ENCODE results near the gene MAP3K5.

MAP3K5 gene

DNA sequence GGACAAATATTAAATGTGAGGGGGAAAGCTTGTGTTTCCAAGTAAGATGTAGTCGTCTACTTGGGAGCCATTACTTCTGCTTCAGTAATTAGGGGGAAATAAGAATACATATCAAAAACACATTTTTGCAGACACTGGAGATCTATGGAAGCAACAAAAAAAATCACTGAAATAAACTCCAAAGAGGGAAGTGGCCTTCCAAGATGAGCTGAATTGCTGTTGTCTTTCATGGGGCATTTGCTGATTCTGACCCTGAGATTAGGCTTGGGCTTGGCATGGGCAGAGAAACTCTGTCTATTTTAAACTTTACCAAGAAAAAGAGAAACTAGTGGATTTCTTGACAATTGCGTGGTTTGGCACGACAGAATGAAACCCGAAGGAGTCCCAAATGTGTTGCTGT lies 120.1 kb downstream of the MAP3K5 start:
- DNase-seq: no peak

DNA sequence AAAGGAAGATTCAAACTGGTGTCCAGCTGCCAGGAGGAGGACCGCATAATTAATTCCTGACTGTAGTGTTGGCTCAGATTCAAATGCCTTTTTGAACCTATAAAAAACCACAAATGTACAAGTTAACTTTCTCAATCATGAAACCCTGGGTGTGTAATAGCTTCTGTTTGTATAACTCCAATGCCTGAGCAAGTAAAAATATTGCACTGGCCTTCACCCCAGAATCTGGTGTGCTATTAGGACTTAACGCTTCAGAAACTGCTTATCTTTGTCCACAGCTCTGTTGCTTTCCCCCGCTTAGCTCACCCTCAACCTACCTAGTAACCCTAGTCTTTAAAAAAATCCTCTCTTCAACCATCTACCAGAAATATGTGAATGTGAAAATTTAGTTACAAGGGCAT lies 123.0 kb downstream of the MAP3K5 start:
- no peak for DNase-seq

DNA sequence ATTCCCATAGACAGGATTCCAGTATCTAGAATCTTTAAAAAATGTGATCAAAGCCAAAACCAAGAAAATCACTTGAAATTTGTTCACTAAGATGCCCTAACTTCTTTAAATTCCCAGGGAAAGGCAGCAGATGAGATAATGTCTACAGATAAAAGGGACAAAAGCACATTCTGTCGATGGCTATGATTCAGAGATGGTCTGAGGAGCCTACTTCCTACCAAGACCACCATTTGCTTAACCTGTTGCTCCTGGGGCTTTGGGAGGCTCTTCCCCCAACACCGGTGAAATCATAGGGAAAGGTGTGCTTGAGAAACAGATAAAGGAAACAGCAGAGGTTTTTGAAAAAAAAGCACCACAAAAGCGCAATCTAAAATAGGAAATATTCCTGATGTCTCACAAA lies 123.7 kb downstream of the MAP3K5 start:
- DNase-seq: no peak

DNA sequence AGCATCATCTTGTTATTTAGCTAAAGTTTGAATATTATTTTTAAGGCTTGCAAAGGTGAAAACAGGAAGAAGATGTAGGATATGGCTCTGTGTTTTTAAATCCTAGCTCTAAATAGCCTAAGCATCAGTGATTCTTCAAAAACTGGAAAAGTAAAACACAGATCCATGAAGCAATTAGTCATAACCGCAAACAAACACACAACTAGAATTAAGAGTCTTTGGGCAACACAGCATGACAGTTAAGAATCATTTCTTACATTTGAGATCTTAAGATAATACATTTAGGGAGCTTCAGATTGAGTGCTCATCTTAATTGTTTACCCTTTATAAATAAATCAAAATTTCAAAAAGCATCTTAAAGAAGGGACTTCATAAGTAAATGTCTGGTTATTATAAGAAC lies 126.2 kb downstream of the MAP3K5 start:
- no peak for DNase-seq

DNA sequence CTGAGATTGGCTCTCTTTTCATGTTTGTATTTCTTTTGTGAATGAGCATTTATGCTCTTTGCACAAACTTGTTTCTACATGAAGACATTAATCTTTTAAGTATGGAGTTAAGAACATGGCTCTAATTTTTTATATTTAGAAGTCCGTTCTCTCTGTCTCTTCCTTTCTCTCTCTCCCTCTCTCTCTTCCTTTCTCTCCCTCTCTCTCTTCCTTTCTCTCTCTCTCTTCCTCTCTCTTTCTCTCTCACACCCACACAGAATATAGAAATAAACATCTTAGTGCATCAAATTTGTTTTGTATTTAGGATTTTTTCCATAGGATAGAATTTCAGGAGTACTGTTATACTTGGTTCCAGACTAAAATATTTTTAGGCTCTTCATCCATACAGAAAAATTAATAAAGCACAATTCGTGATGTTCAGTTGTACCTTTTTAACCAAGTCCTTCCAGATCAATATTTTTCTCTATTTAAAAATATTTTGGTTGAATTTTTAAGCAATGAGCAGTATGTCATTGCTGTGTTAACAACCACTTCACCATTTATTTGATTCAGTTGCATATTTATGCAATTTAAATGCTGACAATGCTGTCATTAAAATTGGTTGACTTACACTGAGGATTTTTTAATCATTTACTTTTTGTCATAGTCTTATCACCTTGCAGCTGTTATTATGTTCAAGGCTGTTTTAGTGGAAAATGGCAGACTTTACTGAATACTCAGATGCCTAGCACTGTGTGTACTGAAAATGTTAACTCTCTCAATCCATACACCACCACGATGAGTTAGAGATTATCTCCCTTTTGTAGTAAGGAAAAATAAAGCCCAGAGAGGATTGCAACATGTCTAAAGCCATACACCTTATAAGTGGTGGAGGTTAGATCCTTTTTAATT lies 129.7 kb downstream of the MAP3K5 start:
- no peak for DNase-seq

DNA sequence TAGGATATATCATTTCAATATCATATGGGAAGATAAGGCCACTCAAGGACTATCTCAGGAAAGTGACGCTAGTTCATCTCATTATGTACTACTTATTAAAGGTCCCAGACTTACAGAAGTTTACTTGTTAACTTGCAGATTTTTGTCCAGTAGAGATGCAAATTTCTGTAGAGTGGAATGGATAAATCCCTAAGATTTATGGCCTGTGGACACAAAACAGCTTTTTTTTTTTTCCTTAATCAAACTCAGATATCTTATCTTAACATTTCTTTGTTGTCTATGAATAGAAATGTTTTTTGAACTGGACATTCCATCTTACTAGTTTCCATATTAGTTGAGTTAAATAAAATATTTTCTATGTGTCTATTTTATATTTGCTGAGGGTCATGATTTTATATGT lies 131.6 kb downstream of the MAP3K5 start:
- DNase-seq: no peak

DNA sequence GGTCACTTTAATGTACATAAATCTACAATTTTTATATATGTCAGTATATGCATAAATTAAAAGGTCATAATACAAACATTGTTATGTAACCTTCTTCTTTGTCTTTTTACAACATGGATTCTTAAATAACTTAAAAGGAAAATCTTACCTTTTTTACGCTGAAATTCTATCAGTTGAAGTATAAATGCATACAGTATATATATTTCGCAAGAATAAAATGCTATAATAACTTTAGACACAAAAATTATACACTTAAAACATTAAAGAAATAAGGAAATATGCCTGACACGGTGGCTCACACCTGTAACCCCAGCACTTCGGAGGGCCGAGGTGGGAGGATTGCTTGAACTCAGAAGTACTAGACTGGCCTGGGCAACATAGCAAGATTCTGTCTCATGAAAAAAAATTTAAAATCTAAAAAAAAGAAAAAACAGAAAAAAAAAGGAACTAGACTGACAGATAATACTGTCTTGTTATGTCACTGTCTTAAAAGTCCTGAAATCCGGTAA lies 132.2 kb downstream of the MAP3K5 start:
- no peak for DNase-seq

DNA sequence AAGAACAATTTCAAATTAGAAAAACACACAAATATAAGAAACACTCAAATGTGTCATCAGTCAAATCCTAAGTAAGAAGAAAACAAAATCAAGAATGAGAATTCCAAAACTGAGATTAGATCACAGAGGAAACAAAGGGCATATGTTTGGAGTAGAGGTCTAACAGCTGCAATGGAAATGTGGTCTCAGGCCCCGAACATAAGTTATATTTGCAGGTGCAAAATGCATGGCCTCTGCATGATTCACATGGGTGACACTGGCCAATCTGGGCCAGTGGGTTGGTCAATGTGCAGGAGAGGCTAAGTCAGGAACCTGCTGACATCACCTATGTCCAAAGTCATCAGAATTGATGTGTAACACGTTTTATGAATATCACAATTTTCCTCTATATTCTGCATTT lies 133.6 kb downstream of the MAP3K5 start:
- no peak for DNase-seq

DNA sequence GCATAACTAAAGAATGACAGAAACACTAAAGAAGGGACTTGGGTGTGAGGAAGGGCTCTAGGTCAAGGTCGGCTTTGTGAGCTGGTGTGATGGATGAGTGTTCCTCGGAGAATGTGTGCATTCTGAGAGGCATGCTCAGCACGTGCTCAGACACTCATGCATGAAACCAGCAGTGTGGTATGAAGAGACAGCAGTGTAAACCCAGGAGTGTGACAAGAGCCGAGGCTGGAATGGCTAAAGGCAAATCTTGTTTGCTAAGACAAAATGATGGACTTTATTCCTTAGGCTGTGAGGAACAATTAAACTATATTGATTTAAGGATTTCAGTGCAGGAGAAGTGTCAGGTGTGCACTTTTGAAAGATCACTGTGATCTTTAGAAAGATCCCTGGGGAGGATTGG lies 134.6 kb downstream of the MAP3K5 start:
- no peak for DNase-seq

DNA sequence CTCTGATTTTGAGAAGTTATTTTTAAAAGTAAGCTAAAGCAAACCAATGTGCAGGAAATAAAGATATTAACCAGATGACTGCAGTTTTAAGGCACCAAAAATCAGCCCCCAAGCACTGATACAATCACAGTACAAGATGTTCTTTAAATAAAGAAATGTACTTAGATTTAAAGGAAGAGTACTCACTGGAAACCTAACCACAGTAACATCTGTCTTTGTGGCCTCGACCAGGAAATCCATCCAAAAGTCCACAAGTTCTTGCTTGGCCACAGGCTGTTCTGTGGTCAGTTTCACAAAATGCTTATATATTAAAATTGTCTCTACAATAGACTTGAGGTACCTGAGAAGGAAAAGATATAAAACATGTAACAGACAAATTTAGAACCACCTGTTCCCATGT lies 136.2 kb downstream of the MAP3K5 start:
- no peak for DNase-seq

DNA sequence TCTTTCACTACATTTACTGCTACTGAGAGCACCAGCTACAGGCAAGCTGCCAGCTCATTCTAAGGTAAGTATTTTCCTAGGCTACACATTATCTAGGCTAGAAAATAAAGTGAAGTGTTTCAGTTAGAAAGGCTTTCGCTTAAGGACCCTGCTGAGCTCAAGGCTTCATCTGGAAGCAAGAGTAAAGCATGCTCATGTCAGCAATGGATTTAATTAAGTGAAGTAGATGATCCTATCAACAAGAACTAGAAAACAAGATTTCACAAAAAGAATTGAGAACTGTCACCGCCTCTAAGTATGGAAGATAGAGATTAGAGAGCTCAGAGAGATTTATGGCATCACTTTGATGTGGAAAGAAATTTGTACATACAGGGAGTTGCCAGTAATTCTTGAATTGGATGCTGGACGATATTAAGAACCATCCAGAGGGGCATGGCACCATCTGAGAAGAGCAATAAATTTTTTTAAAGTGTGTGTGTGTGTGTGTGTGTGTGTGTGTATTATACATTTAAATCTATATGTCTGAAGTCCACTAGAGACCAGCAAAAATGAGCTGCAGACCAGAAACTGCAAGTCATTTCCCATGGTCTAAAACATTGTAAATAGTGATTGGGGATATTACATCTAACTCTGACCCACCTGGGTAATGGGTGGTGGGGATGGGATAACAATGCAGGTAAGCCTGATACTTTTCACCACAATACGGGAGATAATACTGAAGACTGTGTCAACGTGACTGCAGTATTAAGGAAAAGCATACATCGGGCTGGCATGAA lies 136.8 kb downstream of the MAP3K5 start:
- no peak for DNase-seq

DNA sequence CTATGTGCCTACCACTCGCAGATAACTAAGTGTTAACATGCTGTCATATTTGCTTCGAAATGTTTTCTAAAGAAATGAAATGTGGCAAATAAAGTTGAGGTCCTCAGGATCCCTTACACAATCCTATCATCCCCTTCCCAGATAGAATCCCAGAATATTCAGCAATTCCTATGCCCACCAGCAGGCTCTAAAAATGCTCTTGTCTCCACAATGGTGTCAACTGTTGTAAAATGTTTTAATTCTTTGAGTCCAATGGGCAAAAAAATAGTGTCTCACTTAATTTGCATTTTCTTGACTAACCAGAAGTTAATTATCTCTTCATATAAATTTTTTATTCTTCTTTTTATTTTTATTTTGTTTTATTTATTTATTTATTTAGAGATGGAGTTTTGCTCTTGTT lies 138.2 kb downstream of the MAP3K5 start:
- DNase-seq: no peak

DNA sequence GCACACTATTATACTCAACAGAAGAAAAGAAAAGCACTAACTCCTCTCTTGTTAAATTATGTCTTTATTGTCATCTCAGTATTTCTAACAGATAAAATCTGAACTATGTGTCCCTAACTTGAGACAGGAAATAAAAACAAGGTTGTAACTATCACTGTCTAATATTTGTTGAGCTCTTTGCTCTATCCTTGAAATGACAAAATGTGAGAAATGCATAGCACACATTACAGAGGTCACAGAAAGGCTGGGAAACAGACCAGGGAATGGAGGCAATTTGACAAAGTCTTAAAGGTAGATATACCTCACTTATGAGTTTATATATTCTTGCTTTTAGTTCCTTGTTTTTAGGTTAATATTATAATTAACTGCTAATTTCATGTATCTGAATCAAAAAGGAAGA lies 139.6 kb downstream of the MAP3K5 start:
- DNase-seq: no peak

DNA sequence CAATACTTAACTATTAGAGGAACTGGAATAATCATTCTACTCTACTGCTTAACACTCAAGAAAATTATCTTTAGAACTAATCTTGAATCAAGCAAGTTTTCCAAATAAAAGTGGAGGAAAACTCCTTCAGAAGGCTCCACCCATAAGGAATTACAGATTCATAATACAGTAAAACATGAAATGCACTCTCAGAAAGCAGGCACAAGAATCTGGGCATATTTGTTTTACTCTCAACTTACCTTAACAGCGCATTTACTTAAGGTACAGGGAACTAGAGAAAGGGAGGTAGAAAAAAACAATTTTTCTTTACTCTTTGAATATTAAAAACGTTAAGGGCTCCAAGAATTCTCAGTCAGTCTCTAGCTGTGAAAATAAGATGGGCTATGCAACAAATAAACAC lies 140.3 kb downstream of the MAP3K5 start:
- DNase-seq: no peak

DNA sequence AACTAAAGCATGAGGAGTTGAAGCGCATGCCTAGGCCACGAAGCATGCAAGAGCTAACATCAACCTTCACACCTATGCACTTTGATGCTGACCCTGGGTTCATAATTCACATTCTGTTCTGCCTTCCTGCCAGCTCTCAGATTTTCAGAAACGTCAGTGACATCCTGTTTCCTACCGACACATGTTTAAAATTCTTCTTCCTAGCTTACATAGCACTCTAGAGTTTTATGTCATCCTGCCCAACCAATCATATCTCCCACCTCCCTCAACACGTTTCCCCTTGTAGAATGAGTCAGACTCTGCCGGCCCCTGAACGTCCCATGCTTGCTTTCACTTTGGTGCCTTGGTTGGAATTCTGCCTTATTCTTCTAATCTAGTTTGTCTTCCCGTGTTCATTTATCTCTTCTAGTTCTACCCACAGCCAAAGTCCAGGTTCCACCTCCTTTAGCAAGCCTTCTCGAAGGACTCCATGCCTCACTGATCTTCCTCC lies 144.9 kb downstream of the MAP3K5 start:
- no peak for DNase-seq

DNA sequence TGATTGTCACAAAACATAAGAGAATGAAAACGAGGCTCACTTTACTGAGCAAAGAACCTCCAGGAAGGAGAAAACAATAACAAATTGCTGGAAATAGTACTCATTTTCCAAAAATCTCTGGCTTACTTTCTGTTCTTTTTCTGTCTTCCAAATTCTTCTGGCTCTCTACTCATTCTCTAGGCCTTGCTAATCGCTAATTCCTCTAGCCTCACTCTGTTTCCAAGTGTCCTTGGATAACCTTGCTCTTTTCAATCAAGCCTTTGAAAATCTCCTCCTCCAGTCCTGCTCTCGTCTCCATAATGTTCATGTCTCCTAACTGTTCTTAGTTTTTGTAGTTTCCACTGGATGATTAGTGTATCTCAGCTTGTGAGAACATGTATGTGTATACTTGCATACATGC lies 145.9 kb downstream of the MAP3K5 start:
- DNase-seq: no peak

DNA sequence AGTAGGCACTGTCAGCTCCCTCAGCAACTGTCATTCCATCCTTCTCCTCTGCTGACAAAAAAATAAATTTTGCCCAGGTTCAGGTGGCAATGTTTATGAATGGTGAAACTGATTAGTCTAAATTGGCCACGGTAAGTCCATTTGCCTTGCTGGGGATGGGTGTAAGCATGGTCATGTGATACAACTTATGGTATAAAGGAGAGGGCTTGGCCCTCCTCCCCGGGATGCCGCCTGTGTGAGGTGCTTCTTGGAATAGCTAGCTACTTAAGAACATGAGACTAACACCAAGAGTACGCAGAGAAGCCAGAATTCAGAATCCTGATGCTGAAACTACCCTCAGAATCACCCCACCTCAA lies 147.7 kb downstream of the MAP3K5 start:
- no peak for DNase-seq

DNA sequence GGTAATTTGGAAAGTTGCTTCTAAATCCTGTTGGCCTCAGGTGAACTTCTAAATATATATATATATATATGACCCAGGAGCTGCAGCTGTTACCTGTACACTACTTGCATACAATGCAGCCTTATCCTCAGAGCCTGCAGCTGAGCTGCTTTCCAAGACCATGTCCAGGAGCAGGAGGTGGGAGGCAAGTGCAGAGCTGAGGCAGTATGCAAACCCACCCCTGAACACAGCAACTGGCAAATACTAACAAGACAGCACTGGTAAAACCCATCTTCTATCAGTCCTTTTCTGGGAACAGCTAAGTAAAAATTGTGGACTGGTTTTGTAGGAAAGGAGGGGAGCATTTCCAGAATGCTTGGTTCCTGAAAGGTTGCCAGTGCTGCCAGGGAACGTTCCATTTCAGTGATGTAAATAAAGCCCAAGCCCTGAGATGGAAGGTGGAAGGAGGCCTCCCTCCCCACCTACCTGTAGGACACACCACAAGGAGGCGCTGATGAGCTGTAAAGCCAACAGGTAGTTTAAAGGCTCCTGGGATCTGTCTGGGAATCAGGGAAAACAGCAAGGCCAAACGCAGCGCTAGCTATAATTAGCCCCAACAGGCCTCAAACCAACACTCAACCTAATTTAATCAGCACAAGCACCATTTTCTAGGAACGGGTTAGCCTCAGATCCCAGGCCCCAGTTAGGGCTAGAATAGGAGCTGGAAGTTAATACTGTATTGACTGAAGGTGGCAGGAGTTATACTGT lies 148.3 kb downstream of the MAP3K5 start:
- DNase-seq: peak; percentile 54

DNA sequence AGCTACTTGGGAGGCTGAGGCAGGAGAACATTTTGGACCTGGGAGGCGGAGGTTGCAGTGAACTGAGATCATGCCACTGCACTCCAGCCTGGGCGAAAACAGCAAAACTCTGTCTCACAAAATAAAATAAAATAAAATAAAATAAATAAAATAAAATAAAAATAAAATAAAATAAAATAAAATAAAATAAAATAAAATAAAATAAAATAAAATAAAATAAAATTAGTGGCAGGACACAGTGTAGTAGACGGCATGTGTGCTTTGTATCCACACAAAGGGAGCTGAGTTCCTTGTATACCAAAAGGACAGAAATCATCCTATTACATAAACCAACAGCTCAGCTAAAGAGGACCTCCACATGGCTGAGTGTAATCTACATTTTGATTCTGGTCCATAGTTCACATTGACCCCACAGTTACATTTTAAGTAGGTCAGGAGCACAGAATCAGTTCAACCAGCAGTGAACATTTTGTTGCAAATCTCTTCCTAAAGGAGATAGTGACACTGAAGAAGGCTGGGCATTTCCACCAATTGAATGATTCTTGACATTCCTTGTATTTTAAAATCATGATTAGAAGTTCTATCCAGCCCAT lies 150.3 kb downstream of the MAP3K5 start:
- no peak for DNase-seq

DNA sequence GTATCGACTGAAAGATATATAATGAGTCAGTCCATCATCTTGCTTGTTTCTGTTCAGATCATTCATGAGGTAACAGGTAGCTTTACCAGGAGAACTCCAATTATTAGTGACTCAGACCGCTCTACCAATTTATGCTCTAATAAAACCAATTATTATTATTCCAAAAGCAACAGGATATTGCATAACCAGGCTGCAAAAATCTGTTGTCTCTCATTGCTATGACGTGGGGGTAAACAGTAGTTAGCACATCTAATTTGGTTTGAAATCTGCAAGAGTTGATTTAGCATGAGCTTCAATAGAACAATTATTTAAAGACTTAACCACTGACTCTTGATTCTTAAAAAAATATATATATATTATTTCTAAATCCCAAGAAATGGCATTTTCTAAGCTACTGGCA lies 151.1 kb downstream of the MAP3K5 start:
- DNase-seq: no peak

DNA sequence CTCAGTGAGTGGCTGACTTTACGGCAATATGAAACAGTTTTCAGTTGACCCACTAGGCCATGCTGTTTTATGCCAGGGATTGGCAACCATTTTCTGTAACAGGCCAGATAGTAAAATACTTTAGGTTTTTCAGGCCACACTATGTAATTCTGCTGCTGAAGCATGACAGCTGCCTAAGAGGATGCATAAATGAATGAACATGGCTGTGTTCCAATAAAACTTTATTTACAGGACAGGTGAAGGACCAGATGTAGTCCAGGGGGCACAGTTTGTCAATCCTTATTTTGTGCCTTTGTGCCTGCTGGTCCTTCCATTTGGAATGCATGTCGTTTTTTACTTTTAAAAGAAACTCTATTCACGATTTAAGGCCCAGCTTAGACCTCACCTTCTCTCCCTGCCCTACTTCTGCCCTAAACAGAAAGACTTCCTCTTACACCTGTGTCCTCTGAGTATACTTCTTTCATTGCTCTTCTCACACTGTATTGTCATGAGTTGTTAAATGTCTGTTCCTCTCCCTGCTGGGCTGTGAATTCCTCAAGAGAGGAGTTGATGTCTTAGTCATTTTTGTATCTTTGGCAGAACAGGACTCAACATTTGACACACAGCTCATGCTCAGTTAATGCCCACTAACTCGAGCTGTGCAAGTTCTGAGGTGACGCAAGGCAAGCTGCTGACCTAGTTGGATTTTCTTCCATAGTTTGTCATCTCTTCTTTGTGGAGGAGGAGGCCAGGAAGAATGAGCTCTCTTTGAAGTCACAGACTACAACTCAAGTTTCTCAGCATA lies 152.0 kb downstream of the MAP3K5 start:
- DNase-seq: no peak

DNA sequence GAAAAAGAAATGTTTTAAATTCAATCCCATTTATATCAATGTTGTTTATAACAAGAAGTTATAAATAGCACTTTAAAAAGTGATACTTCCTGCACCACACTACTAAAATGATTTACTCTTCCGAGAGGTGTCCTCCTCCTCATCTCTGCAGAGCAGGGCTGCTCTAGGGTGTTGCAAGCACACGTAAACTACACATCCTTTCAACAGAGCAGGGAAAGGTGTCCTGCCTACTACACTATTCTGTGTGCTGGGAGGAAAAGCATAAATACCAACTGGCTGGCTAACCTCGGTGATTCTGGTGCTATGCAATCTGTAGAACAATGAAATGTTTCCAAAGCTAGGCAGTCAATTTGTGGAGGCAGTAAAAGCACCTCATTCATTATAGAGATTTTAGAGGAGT lies 152.6 kb downstream of the MAP3K5 start:
- DNase-seq: no peak
